ENCODE measurements around the gene ERVK3-1. TPM values are rescaled to one million over a fixed set of nuclear protein-coding genes. Genes with fewer than 3 reads are reported as not detected.

Gene ERVK3-1
- polyA plus RNA-seq, 2 of the 4 experiments (the other 2 are of a cell fraction) = 109 to 142 TPM

- TF ChIP-seq MYC (IDR thresholded peaks at IDR 0.05; ENCODE audit: borderline replicate concordance, low read length) = peak; percentile 93
- TF ChIP-seq PBX3 (IDR thresholded peaks at IDR 0.05) = peak; percentile 32; the same call in 1 of the 2 replicates
- 0 out of 2 replicates have a peak, but pooled peaks have one; percentile 6 for TF ChIP-seq TP53 (CRISPR knock-in tag; IDR thresholded peaks at IDR 0.05)
Observed at GRCh38 chr19:58362272-58362994, 57.3 kb downstream of the ERVK3-1 start, which contains the start of gene ZNF497 (continued).

GRCh38 chr19:58364146-58364545 lies 59.0 kb downstream of the ERVK3-1 start:
- Histone ChIP-seq H3K4me2 (no peak overlapping the region), H3K27ac (no peak overlapping the region), H3K4me3 (no peak overlapping the region), H3K4me1 (peaks cover 7% of the 10 kb centered on the region; the same call in 1 of the 3 replicates), H3K9me3 (peaks cover 2% of the 10 kb centered on the region; the same call in 1 of the 3 replicates)
- CTCF ChIA-PET = interaction anchor here (0.6 to 2.0 kb wide), 4 partner anchors 9 to 155 kb away, joined by 3 to 10 read pairs (median 6); partner anchors contain the start of gene ZBTB45
- TF ChIP-seq NFE2L2 (conservative IDR thresholded peaks at IDR 0.05; ENCODE audit: low read length) (no peak), NPAS2 (CRISPR knock-in tag; IDR thresholded peaks at IDR 0.05; ENCODE audit: borderline replicate concordance) (no peak), HES2 (IDR thresholded peaks at IDR 0.05) (no peak), EP300 (IDR thresholded peaks at IDR 0.05) (no peak), REST (IDR thresholded peaks at IDR 0.05) (no peak), CBX8 (IDR thresholded peaks at IDR 0.05) (no peak), NR3C1 (IDR thresholded peaks at IDR 0.05) (no peak), ELK1 (IDR thresholded peaks at IDR 0.05; ENCODE audit: low read depth, low read length) (no peak), POLR2AphosphoS2 (conservative IDR thresholded peaks at IDR 0.05; ENCODE audit: low read length) (no peak), ZC3H11A (IDR thresholded peaks at IDR 0.05) (no peak), E2F6 (IDR thresholded peaks at IDR 0.05; ENCODE audit: borderline replicate concordance, low read depth) (no peak), SREBF2 (IDR thresholded peaks at IDR 0.05) (no peak), SMC3 (IDR thresholded peaks at IDR 0.05) (no peak), HDAC2 (IDR thresholded peaks at IDR 0.05) (no peak), BCL3 (IDR thresholded peaks at IDR 0.05) (no peak), FOSL2 (IDR thresholded peaks at IDR 0.05) (no peak), FOSL2 (CRISPR knock-in tag; IDR thresholded peaks at IDR 0.05) (no peak), HOXA7 (CRISPR knock-in tag; IDR thresholded peaks at IDR 0.05) (no peak)
- WGBS (ENCODE audit: missing lambda C conversion rate) = 90% methylated on average over 5 of the region's 5 CpGs
- DNase-seq (ENCODE audit: low read depth in 1 of 2, low spot score in 1 of 2) (no peak), FAIRE-seq (no peak), ATAC-seq (no peak)
- POLR2A ChIA-PET = interaction anchor here (2.7 to 3.4 kb wide), 2 partner anchors 9 to 14 kb away, joined by 20 to 43 read pairs; no protein-coding TSS in a partner anchor

Small RNA genes lying within 50 kb of the gene (small RNA-seq; reads per million reads assigned to genes)
- gene MIR6806 = 0 reads per million in 6 experiments
- 0 to 1.7 (median 0.13) reads per million in 6 experiments for gene RNA5SP473

Other genes with a start within 250 kb of the ERVK3-1 start
- gene ZNF135, start 246.1 kb upstream of the ERVK3-1 start, polyA plus RNA-seq (2011; rRNA removed) = not detected in 2 replicates
- gene ZNF135, start 246.1 kb upstream of the ERVK3-1 start, polyA plus RNA-seq (2017; fragmentation: RNase III; extraction: RNeasy Plus Mini Kit Qiagen cat#74134 plus additional on column Dnase treatment) = not detected in 3 replicates
- gene ZSCAN18, start 207.1 kb upstream of the ERVK3-1 start, polyA plus RNA-seq (2011; rRNA removed) = 2.2 and 2.9 TPM in 2 replicates
- gene ZSCAN18, start 207.1 kb upstream of the ERVK3-1 start, polyA plus RNA-seq (2017; fragmentation: RNase III; extraction: RNeasy Plus Mini Kit Qiagen cat#74134 plus additional on column Dnase treatment) = 2.3 to 3.3 TPM (median 2.6 TPM) in 3 replicates
- gene ZNF329, start 154.6 kb upstream of the ERVK3-1 start, polyA plus RNA-seq (2011; rRNA removed) = 5.7 and 6.2 TPM in 2 replicates
- gene ZNF329, start 154.6 kb upstream of the ERVK3-1 start, polyA plus RNA-seq (2017; fragmentation: RNase III; extraction: RNeasy Plus Mini Kit Qiagen cat#74134 plus additional on column Dnase treatment) = 2.7 to 2.8 TPM (median 2.8 TPM) in 3 replicates
- gene ZNF274, start 122.3 kb upstream of the ERVK3-1 start, polyA plus RNA-seq (2011; rRNA removed) = 27.3 and 28.7 TPM in 2 replicates
- 15.8 to 18.8 TPM (median 18.3 TPM) in 3 replicates for gene ZNF274, start 122.3 kb upstream of the ERVK3-1 start, polyA plus RNA-seq (2017; fragmentation: RNase III; extraction: RNeasy Plus Mini Kit Qiagen cat#74134 plus additional on column Dnase treatment)
- gene ZNF544, start 76.5 kb upstream of the ERVK3-1 start, polyA plus RNA-seq (2011; rRNA removed) = 32.7 and 33.1 TPM in 2 replicates
- gene ZNF544, start 76.5 kb upstream of the ERVK3-1 start, polyA plus RNA-seq (2017; fragmentation: RNase III; extraction: RNeasy Plus Mini Kit Qiagen cat#74134 plus additional on column Dnase treatment) = 22.5 to 30.6 TPM (median 23.7 TPM) in 3 replicates
- 4.0 and 5.6 TPM in 2 replicates for gene ZNF8, start 26.4 kb upstream of the ERVK3-1 start, polyA plus RNA-seq (2011; rRNA removed)
- 2.0 to 2.3 TPM (median 2.3 TPM) in 3 replicates for gene ZNF8, start 26.4 kb upstream of the ERVK3-1 start, polyA plus RNA-seq (2017; fragmentation: RNase III; extraction: RNeasy Plus Mini Kit Qiagen cat#74134 plus additional on column Dnase treatment)
- gene ZSCAN22, start 21.6 kb downstream of the ERVK3-1 start, polyA plus RNA-seq (2011; rRNA removed) = 4.4 and 5.3 TPM in 2 replicates
- gene ZSCAN22, start 21.6 kb downstream of the ERVK3-1 start, polyA plus RNA-seq (2017; fragmentation: RNase III; extraction: RNeasy Plus Mini Kit Qiagen cat#74134 plus additional on column Dnase treatment) = 2.0 to 2.2 TPM (median 2.0 TPM) in 3 replicates
- 1.5 and 2.5 TPM in 2 replicates for gene A1BG, start 48.1 kb downstream of the ERVK3-1 start, polyA plus RNA-seq (2011; rRNA removed)
- gene A1BG, start 48.1 kb downstream of the ERVK3-1 start, polyA plus RNA-seq (2017; fragmentation: RNase III; extraction: RNeasy Plus Mini Kit Qiagen cat#74134 plus additional on column Dnase treatment) = 9.3 to 11.1 TPM (median 9.5 TPM) in 3 replicates
- 1.1 and 1.4 TPM in 2 replicates for gene ZNF497, start 57.4 kb downstream of the ERVK3-1 start, polyA plus RNA-seq (2011; rRNA removed)
- 1.6 to 2.4 TPM (median 2.0 TPM) in 3 replicates for gene ZNF497, start 57.4 kb downstream of the ERVK3-1 start, polyA plus RNA-seq (2017; fragmentation: RNase III; extraction: RNeasy Plus Mini Kit Qiagen cat#74134 plus additional on column Dnase treatment)
- 0.70 and 0.74 TPM in 2 replicates for gene ZNF837, start 75.7 kb downstream of the ERVK3-1 start, polyA plus RNA-seq (2011; rRNA removed)
- gene ZNF837, start 75.7 kb downstream of the ERVK3-1 start, polyA plus RNA-seq (2017; fragmentation: RNase III; extraction: RNeasy Plus Mini Kit Qiagen cat#74134 plus additional on column Dnase treatment) = 0.62 to 1.1 TPM (median 1.0 TPM) in 3 replicates
- gene RPS5, start 81.9 kb downstream of the ERVK3-1 start, polyA plus RNA-seq (2011; rRNA removed) = 2,475 and 2,940 TPM in 2 replicates
- gene RPS5, start 81.9 kb downstream of the ERVK3-1 start, polyA plus RNA-seq (2017; fragmentation: RNase III; extraction: RNeasy Plus Mini Kit Qiagen cat#74134 plus additional on column Dnase treatment) = 2,123 to 2,259 TPM (median 2,149 TPM) in 3 replicates
- not detected in 2 replicates for gene RNF225, start 90.3 kb downstream of the ERVK3-1 start, polyA plus RNA-seq (2011; rRNA removed)
- not detected in 3 replicates for gene RNF225, start 90.3 kb downstream of the ERVK3-1 start, polyA plus RNA-seq (2017; fragmentation: RNase III; extraction: RNeasy Plus Mini Kit Qiagen cat#74134 plus additional on column Dnase treatment)
- gene ZNF584, start 103.3 kb downstream of the ERVK3-1 start, polyA plus RNA-seq (2011; rRNA removed) = 18.2 and 21.2 TPM in 2 replicates
- gene ZNF584, start 103.3 kb downstream of the ERVK3-1 start, polyA plus RNA-seq (2017; fragmentation: RNase III; extraction: RNeasy Plus Mini Kit Qiagen cat#74134 plus additional on column Dnase treatment) = 13.6 to 15.6 TPM (median 14.8 TPM) in 3 replicates
- gene ZNF132, start 134.8 kb downstream of the ERVK3-1 start, polyA plus RNA-seq (2011; rRNA removed) = 0.16 and 0.19 TPM in 2 replicates
- 0.05 to 0.13 TPM (median 0.09 TPM) in 3 replicates for gene ZNF132, start 134.8 kb downstream of the ERVK3-1 start, polyA plus RNA-seq (2017; fragmentation: RNase III; extraction: RNeasy Plus Mini Kit Qiagen cat#74134 plus additional on column Dnase treatment)
- gene ZNF324B, start 146.2 kb downstream of the ERVK3-1 start, polyA plus RNA-seq (2011; rRNA removed) = 3.8 and 4.1 TPM in 2 replicates
- 6.8 TPM in 3 replicates for gene ZNF324B, start 146.2 kb downstream of the ERVK3-1 start, polyA plus RNA-seq (2017; fragmentation: RNase III; extraction: RNeasy Plus Mini Kit Qiagen cat#74134 plus additional on column Dnase treatment)
- gene ZNF324, start 161.7 kb downstream of the ERVK3-1 start, polyA plus RNA-seq (2011; rRNA removed) = 3.0 and 3.1 TPM in 2 replicates
- gene ZNF324, start 161.7 kb downstream of the ERVK3-1 start, polyA plus RNA-seq (2017; fragmentation: RNase III; extraction: RNeasy Plus Mini Kit Qiagen cat#74134 plus additional on column Dnase treatment) = 6.4 to 6.9 TPM (median 6.9 TPM) in 3 replicates
- gene ZNF446, start 171.0 kb downstream of the ERVK3-1 start, polyA plus RNA-seq (2011; rRNA removed) = 6.2 and 7.4 TPM in 2 replicates
- 9.9 to 12.5 TPM (median 11.0 TPM) in 3 replicates for gene ZNF446, start 171.0 kb downstream of the ERVK3-1 start, polyA plus RNA-seq (2017; fragmentation: RNase III; extraction: RNeasy Plus Mini Kit Qiagen cat#74134 plus additional on column Dnase treatment)
- gene SLC27A5, start 206.6 kb downstream of the ERVK3-1 start, polyA plus RNA-seq (2011; rRNA removed) = 30.2 and 36.7 TPM in 2 replicates
- gene SLC27A5, start 206.6 kb downstream of the ERVK3-1 start, polyA plus RNA-seq (2017; fragmentation: RNase III; extraction: RNeasy Plus Mini Kit Qiagen cat#74134 plus additional on column Dnase treatment) = 36.7 to 40.4 TPM (median 37.8 TPM) in 3 replicates
- 6.2 and 6.4 TPM in 2 replicates for gene ZBTB45, start 214.4 kb downstream of the ERVK3-1 start, polyA plus RNA-seq (2011; rRNA removed)
- 11.8 to 14.3 TPM (median 13.4 TPM) in 3 replicates for gene ZBTB45, start 214.4 kb downstream of the ERVK3-1 start, polyA plus RNA-seq (2017; fragmentation: RNase III; extraction: RNeasy Plus Mini Kit Qiagen cat#74134 plus additional on column Dnase treatment)
- 576 and 735 TPM in 2 replicates for gene TRIM28, start 238.7 kb downstream of the ERVK3-1 start, polyA plus RNA-seq (2011; rRNA removed)
- gene TRIM28, start 238.7 kb downstream of the ERVK3-1 start, polyA plus RNA-seq (2017; fragmentation: RNase III; extraction: RNeasy Plus Mini Kit Qiagen cat#74134 plus additional on column Dnase treatment) = 656 to 743 TPM (median 666 TPM) in 3 replicates
- gene CHMP2A, start 249.7 kb downstream of the ERVK3-1 start, polyA plus RNA-seq (2011; rRNA removed) = 223 and 280 TPM in 2 replicates
- 192 to 227 TPM (median 198 TPM) in 3 replicates for gene CHMP2A, start 249.7 kb downstream of the ERVK3-1 start, polyA plus RNA-seq (2017; fragmentation: RNase III; extraction: RNeasy Plus Mini Kit Qiagen cat#74134 plus additional on column Dnase treatment)